Subcutaneous abdominal adipose tissue (tissue), 5 donors: ENCODE results near the gene HOXD13.

Experiments
- H3K27ac ChIP-seq: one replicate; pipeline ENCODE4 v1.7.0; 2013; ENCODE audit warnings: low read depth, mild to moderate bottlenecking, inconsistent platforms, low read length, moderate library complexity
- H3K27me3 ChIP-seq, 5 donors: one replicate each; pipeline ENCODE4 v1.7.0; 2013; ENCODE audit warnings: low read length in 5 of 5, inconsistent platforms in 1 of 5; ENCODE audit not compliant: control insufficient read depth in 5 of 5, insufficient read depth in 4 of 5
- H3K36me3 ChIP-seq, 5 donors: one replicate each; pipeline ENCODE4 v1.7.0; 2013; ENCODE audit warnings: low read length in 5 of 5; ENCODE audit not compliant: control insufficient read depth in 5 of 5, insufficient read depth in 5 of 5
- H3K4me1 ChIP-seq, 5 donors: one replicate each; pipeline ENCODE4 v1.7.0; 2013; ENCODE audit warnings: low read length in 5 of 5, mild to moderate bottlenecking in 3 of 5, moderate library complexity in 1 of 5; ENCODE audit not compliant: control insufficient read depth in 5 of 5, insufficient read depth in 5 of 5
- H3K4me3 ChIP-seq, 5 donors: one replicate each; pipeline ENCODE4 v1.7.0; 2013; ENCODE audit warnings: low read length in 5 of 5, low read depth in 1 of 5
- H3K9ac ChIP-seq, 5 donors: one replicate each; pipeline ENCODE4 v1.7.0; 2013; ENCODE audit warnings: low read length in 5 of 5, mild to moderate bottlenecking in 4 of 5, moderate library complexity in 3 of 5
- H3K9me3 ChIP-seq, 5 donors: one replicate each; pipeline ENCODE4 v1.7.0; 2013; ENCODE audit warnings: low read length in 5 of 5; ENCODE audit not compliant: control insufficient read depth in 5 of 5
- donor health status: healthy.
- donor health status: healthy.
- donor health status: healthy.
- donor health status: healthy.
- donor health status: healthy.

The HOXD13 gene

GRCh38 chr2:176104316-176105077 lies 12.0 kb downstream of the HOXD13 start:
- H3K9ac ChIP-seq: no peak overlapping the region
- peaks cover 80 to 92% (median 87%) of the 10 kb centered on the region in 5 donors for H3K27me3 ChIP-seq
- H3K4me1 ChIP-seq: peaks cover 0 to 45% (median 36%) of the 10 kb centered on the region in 5 donors
- no peaks in the 10 kb centered on the region for H3K36me3 ChIP-seq
- H3K9me3 ChIP-seq: no peaks in the 10 kb centered on the region
- H3K4me3 ChIP-seq: peak overlapping the region in 2 of 5 donors; percentile 11 to 26
- no peak overlapping the region for H3K27ac ChIP-seq

- Histone ChIP-seq H3K4me3 (no peak overlapping the region), H3K27me3 (peaks cover 79 to 92% (median 87%) of the 10 kb centered on the region in 5 donors), H3K4me1 (peaks cover 0 to 39% (median 29%) of the 10 kb centered on the region in 5 donors), H3K27ac (no peak overlapping the region), H3K9me3 (no peaks in the 10 kb centered on the region), H3K9ac (no peak overlapping the region), H3K36me3 (no peaks in the 10 kb centered on the region)
These were observed 12.7 kb downstream of the HOXD13 start for GRCh38 chr2:176105078-176105729.

GRCh38 chr2:176105730-176106580 lies 13.4 kb downstream of the HOXD13 start:
- Histone ChIP-seq H3K36me3 (no peaks in the 10 kb centered on the region), H3K9ac (no peak overlapping the region), H3K9me3 (no peaks in the 10 kb centered on the region), H3K4me1 (peaks cover 0 to 39% (median 26%) of the 10 kb centered on the region in 5 donors), H3K4me3 (peak overlapping the region in 1 of 5 donors; percentile 57), H3K27me3 (peaks cover 76 to 92% (median 87%) of the 10 kb centered on the region in 5 donors), H3K27ac (no peak overlapping the region)

GRCh38 chr2:176106581-176107539 lies 14.3 kb downstream of the HOXD13 start, which contains the start of gene HOXD11:
Gene HOXD11 (plus strand): TSS chr2:176107280. CDS start chr2:176107356, 76 bp downstream.
- Histone ChIP-seq H3K27ac (no peak within 1 kb of the TSS), H3K27me3 (peaks cover 73 to 92% (median 87%) of the 10 kb centered on the region in 5 donors), H3K36me3 (no peaks in the 10 kb centered on the region), H3K9me3 (no peaks in the 10 kb centered on the region), H3K4me3 (peak within 1 kb of the TSS in 4 of 5 donors; percentile 17 to 57 (median 42)), H3K9ac (no peak within 1 kb of the TSS), H3K4me1 (peaks cover 0 to 44% (median 26%) of the 10 kb centered on the region in 5 donors)

GRCh38 chr2:176107731-176108181 lies 15.2 kb downstream of the HOXD13 start:
- Histone ChIP-seq H3K4me1 (peaks cover 0 to 44% (median 26%) of the 10 kb centered on the region in 5 donors), H3K9me3 (no peaks in the 10 kb centered on the region), H3K9ac (no peak overlapping the region), H3K36me3 (no peaks in the 10 kb centered on the region), H3K4me3 (no peak overlapping the region), H3K27ac (no peak overlapping the region), H3K27me3 (peaks cover 74 to 92% (median 87%) of the 10 kb centered on the region in 5 donors)

GRCh38 chr2:176109192-176109901 lies 16.8 kb downstream of the HOXD13 start:
- Histone ChIP-seq H3K9me3 (no peaks in the 10 kb centered on the region), H3K4me1 (peaks cover 0 to 39% (median 21%) of the 10 kb centered on the region in 5 donors), H3K27ac (no peak overlapping the region), H3K27me3 (peaks cover 76 to 90% (median 85%) of the 10 kb centered on the region in 5 donors), H3K9ac (no peak overlapping the region), H3K36me3 (no peaks in the 10 kb centered on the region), H3K4me3 (no peak overlapping the region)

- Histone ChIP-seq H3K9me3 (no peaks in the 10 kb centered on the region), H3K4me3 (no peak overlapping the region), H3K27me3 (peaks cover 76 to 90% (median 85%) of the 10 kb centered on the region in 5 donors), H3K9ac (no peak overlapping the region), H3K4me1 (peaks cover 0 to 33% (median 16%) of the 10 kb centered on the region in 5 donors), H3K36me3 (no peaks in the 10 kb centered on the region), H3K27ac (no peak overlapping the region)
These were observed 17.4 kb downstream of the HOXD13 start for GRCh38 chr2:176109946-176110345.

GRCh38 chr2:176110415-176111308 lies 18.1 kb downstream of the HOXD13 start:
- Histone ChIP-seq H3K4me1 (peaks cover 0 to 29% (median 16%) of the 10 kb centered on the region in 5 donors), H3K9ac (no peak overlapping the region), H3K27ac (no peak overlapping the region), H3K9me3 (no peaks in the 10 kb centered on the region), H3K4me3 (peak overlapping the region in 1 of 5 donors; percentile 22), H3K27me3 (peaks cover 73 to 89% (median 82%) of the 10 kb centered on the region in 5 donors), H3K36me3 (no peaks in the 10 kb centered on the region)
